B cell (primary cell): ENCODE data around the gene UCP2. TPM values are rescaled to one million over a fixed set of nuclear protein-coding genes. Genes with fewer than 3 reads are reported as not detected.

Experiments used
- ATAC-seq: fragments of 200-7000 bp; cut with Tn5 transposase; one replicate; pipeline ENCODE4 v1.10.0; 2021; ENCODE audit warnings: low read depth, mild to moderate bottlenecking, moderate number of reproducible peaks, moderate library complexity
- CTCF ChIA-PET: fragments of 350-600 bp; sonication (Branson Sonifier 250); formaldehyde crosslinking; loops from one replicate; lab custom pipeline; 2021; ENCODE audit warnings: antibody characterized with exemption, inconsistent platforms; lab: Charles Lee
- POLR2A ChIA-PET: fragments of 350-600 bp; sonication (Branson Sonifier 250); formaldehyde crosslinking; loops from one replicate; lab custom pipeline; 2021; ENCODE audit warnings: antibody characterized with exemption; lab: Charles Lee
- DNase-seq: peaks from one replicate; pipeline ENCODE4 v3.0.0; 2013
- H2AFZ ChIP-seq: 2 replicates; pipeline ENCODE4 v1.6.1; 2012; ENCODE audit warnings: mild to moderate bottlenecking, low read depth, low read length; ENCODE audit not compliant: insufficient read depth, poor library complexity, severe bottlenecking
- H3K27ac ChIP-seq, 2 donors: 1 replicate in 1 of 2; 2 replicates in 1 of 2; pipeline ENCODE4 v1.5.1; 2012 to 2013; ENCODE audit warnings: low read length in 2 of 2, mild to moderate bottlenecking in 2 of 2, moderate library complexity in 1 of 2
- H3K27me3 ChIP-seq, 4 experiments: fragments of 200-600 bp in 1 of 4; sonication (generic) in 1 of 4; replicated peaks in 1 of 4; 1 replicate in 2 of 4; 2 replicates in 2 of 4; pipeline versions ENCODE4 v1.6.1 to v1.7.0; 2013 to 2016; ENCODE audit warnings: low read length in 3 of 4, mild to moderate bottlenecking in 2 of 4, mixed read lengths in 1 of 4, moderate library complexity in 1 of 4; ENCODE audit not compliant: insufficient read depth in 4 of 4, control insufficient read depth in 3 of 4; ENCODE audit errors: control extremely low read depth in 1 of 4
- H3K36me3 ChIP-seq, 2 experiments: replicated peaks in 1 of 2; 1 replicate in 1 of 2; 2 replicates in 1 of 2; pipeline versions ENCODE4 v1.6.1 to v1.7.1; 2013; ENCODE audit warnings: low read length in 1 of 2; ENCODE audit not compliant: insufficient read depth in 2 of 2, control insufficient read depth in 1 of 2; ENCODE audit errors: control extremely low read depth in 1 of 2, extremely low read depth in 1 of 2
- H3K4me1 ChIP-seq, 2 donors: fragments of 200-600 bp in 1 of 2; sonication (generic) in 1 of 2; 1 replicate in 1 of 2; 2 replicates in 1 of 2; pipeline versions ENCODE4 v1.5.1 to v1.6.1; 2013 to 2017; ENCODE audit warnings: low read length in 2 of 2; ENCODE audit not compliant: control insufficient read depth in 2 of 2, insufficient read depth in 2 of 2
- H3K4me2 ChIP-seq: replicated peaks from 2 replicates; pipeline ENCODE3; 2012; ENCODE audit warnings: mild to moderate bottlenecking, low read depth, low read length; ENCODE audit not compliant: poor library complexity, severe bottlenecking
- H3K4me3 ChIP-seq, 5 experiments: fragments of 200-600 bp in 1 of 5; sonication (generic) in 1 of 5; 1 replicate in 3 of 5; 2 replicates in 2 of 5; pipeline versions ENCODE4 v1.5.1 to v1.7.0; 2011 to 2016; ENCODE audit warnings: low read length in 4 of 5, mild to moderate bottlenecking in 4 of 5, low read depth in 2 of 5, control low read depth in 1 of 5, moderate library complexity in 1 of 5; ENCODE audit not compliant: insufficient read depth in 1 of 5; ENCODE audit errors: control extremely low read depth in 1 of 5, extremely low read depth in 1 of 5
- H3K79me2 ChIP-seq: fragments of 200-600 bp; sonication (generic); one replicate; pipeline ENCODE4 v1.6.0; 2016; ENCODE audit warnings: low read length; ENCODE audit not compliant: control insufficient read depth, insufficient read depth
- H3K9ac ChIP-seq: fragments of 200-600 bp; sonication (generic); 2 replicates; pipeline ENCODE4 v1.6.1; 2017; ENCODE audit warnings: mild to moderate bottlenecking, low read length, moderate library complexity
- H3K9me3 ChIP-seq, 3 donors: one replicate each; pipeline versions ENCODE4 v1.6.1 to v1.7.1; 2013; ENCODE audit warnings: low read length in 2 of 3; ENCODE audit not compliant: control insufficient read depth in 2 of 3, insufficient read depth in 1 of 3; ENCODE audit errors: control extremely low read depth in 1 of 3
- H4K20me1 ChIP-seq: 2 replicates; pipeline ENCODE4 v1.6.0; 2012; ENCODE audit warnings: mild to moderate bottlenecking, low read length; ENCODE audit not compliant: insufficient read depth, control insufficient read depth, poor library complexity, severe bottlenecking
- H3K27ac Mint-ChIP-seq: one replicate; pipeline ENCODE4 v1.8.0; 2021; ENCODE audit warnings: mixed read lengths
- H3K27me3 Mint-ChIP-seq: one replicate; pipeline ENCODE4 v1.8.0; 2021; ENCODE audit warnings: mixed read lengths
- H3K4me1 Mint-ChIP-seq: one replicate; pipeline ENCODE4 v1.8.0; 2021; ENCODE audit warnings: mixed read lengths
- H3K4me3 Mint-ChIP-seq: one replicate; pipeline ENCODE4 v1.8.0; 2021; ENCODE audit warnings: mixed read lengths
- H3K9me3 Mint-ChIP-seq: one replicate; pipeline ENCODE4 v1.8.0; 2022; ENCODE audit warnings: mixed read lengths; ENCODE audit not compliant: insufficient read depth
- EZH2 ChIP-seq: IDR thresholded peaks from 2 replicates; pipeline ENCODE4 v1.6.1; 2012; ENCODE audit warnings: borderline replicate concordance, low read depth, mild to moderate bottlenecking, moderate library complexity, low read length; ENCODE audit not compliant: insufficient read depth, poor library complexity, severe bottlenecking
- WGBS: methylation state at CpG from one replicate; pipeline ENCODE4 v1.1.5; 2013; ENCODE audit warnings: missing lambda C conversion rate; ENCODE audit not compliant: insufficient coverage; 5-methylcytosine and 5-hydroxymethylcytosine counted together
- intact Hi-C: fragments of 100-400 bp; cut with micrococcal nuclease; formaldehyde crosslinking; loops from one replicate; pipeline ENCODE4 v1.10.0; 2022
- polyA plus RNA-seq: library from polyadenylated mRNA; depleted of rRNA; stranded (reverse); fragments of >200 nt; gene quantifications from 2 replicates; pipeline ENCODE4 v1.2.3, GENCODE V29; 2012
- total RNA-seq, 2 donors: library from RNA; stranded (reverse); fragments of 120-200 nt in 1 of 2; gene quantifications; 1 replicate in 1 of 2; 2 replicates in 1 of 2; pipeline versions ENCODE4 v1.2.3 to v1.2.4, GENCODE V29; 2013 to 2022
- TF ChIP-seq, protein P1 (sequence below): fragments of 200-600 bp; IDR thresholded peaks from one replicate; pipeline ENCODE4 v1.8.0; 2022; ENCODE audit warnings: antibody characterized with exemption, mild to moderate bottlenecking

UCP2 gene
- total and polyA plus RNA-seq, 2 donors (not counting 1 experiment from before 2014, with no cell fraction given), result 613 to 697 TPM

GRCh38 chr11:74015919-74016684, 33.5 kb upstream of the UCP2 start:
- H3K27me3 Mint-ChIP-seq, result no peaks in the 10 kb centered on the region
- Histone ChIP-seq H3K4me3 (no peak overlapping the region), H4K20me1 (no peaks in the 10 kb centered on the region), H3K9me3 (no peaks in the 10 kb centered on the region), H3K27me3 (no peaks in the 10 kb centered on the region), H3K36me3 (peaks cover 1 to 12% of the 10 kb centered on the region in 2 experiments), H3K4me2 (no peak overlapping the region), H2AFZ (no peak overlapping the region), H3K27ac (no peak overlapping the region), H3K79me2 (peaks cover 7% of the 10 kb centered on the region), H3K9ac (no peak overlapping the region), H3K4me1 (peaks cover 55 to 72% of the 10 kb centered on the region in 2 donors)
- no peaks in the 10 kb centered on the region for H3K9me3 Mint-ChIP-seq
- ChIA-PET CTCF (interaction anchor here (0.8 to 2.3 kb wide), 5 partner anchors 10 to 50 kb away, joined by 3 to 9 read pairs (median 4); partner anchors contain the start of gene UCP2), POLR2A (interaction anchor here (0.9 to 1.6 kb wide), 4 partner anchors 11 to 45 kb away, joined by 3 to 9 read pairs (median 3); no protein-coding TSS in a partner anchor)
- no peak overlapping the region for H3K4me3 Mint-ChIP-seq
- DNase-seq (no peak), ATAC-seq (no peak)
- intact Hi-C loops, result no loop called here
- H3K4me1 Mint-ChIP-seq, result peaks cover 52% of the 10 kb centered on the region
- peak overlapping the region; percentile 65 for H3K27ac Mint-ChIP-seq
- 100% methylated on average over 1 of the region's 5 CpGs for WGBS
- TF ChIP-seq, protein P1, sequence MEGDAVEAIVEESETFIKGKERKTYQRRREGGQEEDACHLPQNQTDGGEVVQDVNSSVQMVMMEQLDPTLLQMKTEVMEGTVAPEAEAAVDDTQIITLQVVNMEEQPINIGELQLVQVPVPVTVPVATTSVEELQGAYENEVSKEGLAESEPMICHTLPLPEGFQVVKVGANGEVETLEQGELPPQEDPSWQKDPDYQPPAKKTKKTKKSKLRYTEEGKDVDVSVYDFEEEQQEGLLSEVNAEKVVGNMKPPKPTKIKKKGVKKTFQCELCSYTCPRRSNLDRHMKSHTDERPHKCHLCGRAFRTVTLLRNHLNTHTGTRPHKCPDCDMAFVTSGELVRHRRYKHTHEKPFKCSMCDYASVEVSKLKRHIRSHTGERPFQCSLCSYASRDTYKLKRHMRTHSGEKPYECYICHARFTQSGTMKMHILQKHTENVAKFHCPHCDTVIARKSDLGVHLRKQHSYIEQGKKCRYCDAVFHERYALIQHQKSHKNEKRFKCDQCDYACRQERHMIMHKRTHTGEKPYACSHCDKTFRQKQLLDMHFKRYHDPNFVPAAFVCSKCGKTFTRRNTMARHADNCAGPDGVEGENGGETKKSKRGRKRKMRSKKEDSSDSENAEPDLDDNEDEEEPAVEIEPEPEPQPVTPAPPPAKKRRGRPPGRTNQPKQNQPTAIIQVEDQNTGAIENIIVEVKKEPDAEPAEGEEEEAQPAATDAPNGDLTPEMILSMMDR, result no peak
- TF ChIP-seq EZH2, result no peak

- H2AFZ ChIP-seq, result no peak overlapping the region
- intact Hi-C loops, result no loop called here
- Mint-ChIP-seq H3K27me3 (no peaks in the 10 kb centered on the region), H3K4me3 (no peak overlapping the region), H3K9me3 (no peaks in the 10 kb centered on the region), H3K27ac (peak overlapping the region; percentile 72), H3K4me1 (peaks cover 64% of the 10 kb centered on the region)
- TF ChIP-seq, protein P1, result no peak
- TF ChIP-seq EZH2, result no peak
- H3K27me3 ChIP-seq, result no peaks in the 10 kb centered on the region
- no peak for DNase-seq
- peaks cover 55 to 72% of the 10 kb centered on the region in 2 donors for H3K4me1 ChIP-seq
- CTCF ChIA-PET, result interaction anchor here (2.3 kb wide), 1 partner anchor 18 kb away, joined by 9 read pairs; no protein-coding TSS in a partner anchor
- POLR2A ChIA-PET, result interaction anchor here (0.9 to 1.6 kb wide), 2 partner anchors 34 to 44 kb away, joined by 3 to 9 read pairs; no protein-coding TSS in a partner anchor
- H3K9ac ChIP-seq, result no peak overlapping the region
- H3K36me3 ChIP-seq, result peaks cover 0 to 12% of the 10 kb centered on the region in 2 experiments
- H3K4me2 ChIP-seq, result peak overlapping the region; percentile 23
- H4K20me1 ChIP-seq, result no peaks in the 10 kb centered on the region
- H3K4me3 ChIP-seq, result no peak overlapping the region
- 40% methylated on average over 1 of the region's 2 CpGs for WGBS
- no peak for ATAC-seq
- peaks cover 7% of the 10 kb centered on the region for H3K79me2 ChIP-seq
- peak overlapping the region in 1 of 2 donors; percentile 14 for H3K27ac ChIP-seq
- H3K9me3 ChIP-seq, result no peaks in the 10 kb centered on the region
These were observed 32.2 kb upstream of the UCP2 start for GRCh38 chr11:74014880-74015279.
